H4 (cell line): ENCODE results near the gene DDX23. TPM values are rescaled to one million over a fixed set of nuclear protein-coding genes. Genes with fewer than 3 reads are reported as not detected.

Experiments
- DNase-seq: peaks from one replicate; pipeline ENCODE4 v3.0.0-alpha.2; 2015; ENCODE audit warnings: low spot score
- total RNA-seq: library from RNA; depleted of rRNA; stranded (reverse); fragments of >200 nt; shearing (Covaris generic); gene quantifications from 2 replicates; pipeline ENCODE4 v1.2.3, GENCODE V29; 2014

DDX23 gene
- total RNA-seq, 1 experiment from 2014 or later: 75.0 TPM

- no peak for DNase-seq
Measured at GRCh38 chr12:48796976-48797375, 55.0 kb downstream of the DDX23 start.

DNA sequence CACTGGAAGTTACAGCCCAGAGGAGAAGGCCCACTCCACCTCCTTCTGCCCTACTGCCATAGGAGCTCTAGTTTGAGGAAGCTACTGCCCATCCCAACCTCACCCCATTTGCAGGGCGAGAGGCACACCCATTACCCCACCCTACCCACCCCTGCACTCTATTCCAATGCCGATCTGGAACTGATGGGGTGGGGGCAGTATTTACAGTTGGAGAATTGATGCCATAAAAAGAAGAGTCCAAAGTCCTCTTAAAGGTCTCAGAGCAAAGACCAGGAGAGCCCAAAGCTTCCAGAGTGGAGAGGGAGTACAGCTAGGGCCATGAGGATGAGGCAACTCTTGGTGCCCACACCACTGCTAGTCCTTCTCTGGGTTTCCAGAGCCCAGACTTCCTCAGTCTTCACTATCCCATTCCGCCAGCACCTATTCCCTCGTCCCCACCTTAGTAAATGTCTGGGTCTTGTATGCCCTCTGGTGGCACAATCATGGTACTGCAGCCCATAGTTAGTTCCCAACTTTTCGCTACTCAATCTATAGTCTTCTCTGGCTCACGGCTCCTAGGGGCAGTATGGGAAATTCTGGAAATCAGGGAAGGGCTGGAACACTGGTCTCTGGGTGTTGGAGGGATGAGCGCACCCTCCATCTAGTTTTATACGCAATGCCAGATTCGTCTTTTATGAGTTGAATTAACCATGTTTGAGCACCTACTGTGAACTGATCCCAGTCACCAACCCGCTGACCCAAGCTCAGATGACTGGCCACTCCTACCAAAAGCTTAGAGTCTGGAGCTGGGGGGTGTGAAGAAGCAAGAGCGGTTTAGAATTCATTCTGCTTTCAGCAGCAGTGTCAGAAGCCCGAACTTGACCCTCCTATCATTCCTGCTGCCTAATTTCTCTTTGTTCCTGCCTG is 56.2 kb downstream of the DDX23 start:
- DNase-seq: peak; percentile 72

GRCh38 chr12:48794870-48795269 is 57.1 kb downstream of the DDX23 start:
- DNase-seq: peak; percentile 43

DNA sequence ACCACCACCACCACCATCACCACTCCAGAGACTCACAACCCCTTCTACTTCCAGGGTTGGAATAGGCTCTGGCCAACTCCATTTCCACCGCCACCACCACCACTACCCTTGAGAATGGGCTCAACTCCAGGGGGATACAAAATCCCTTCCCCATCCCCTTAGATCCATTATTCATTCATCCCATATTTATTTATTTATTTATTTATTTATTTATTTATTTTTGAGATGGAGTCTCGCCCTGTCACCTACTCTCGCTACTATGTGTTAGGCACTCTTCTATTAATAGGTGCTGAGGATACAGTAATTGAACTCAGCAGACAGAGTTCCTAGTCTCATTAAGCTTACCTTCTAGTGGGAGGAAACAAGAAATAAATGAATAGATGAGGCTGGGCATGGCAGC is 58.3 kb downstream of the DDX23 start:
- no peak for DNase-seq

GRCh38 chr12:48789858-48790326 is 62.1 kb downstream of the DDX23 start:
- DNase-seq: no peak

- peak; percentile 38 for DNase-seq
Measured at GRCh38 chr12:48788854-48789775, 62.8 kb downstream of the DDX23 start, which contains the start of gene ADCY6. TSS of gene ADCY6 (minus strand) at chr12:48789089. CDS start at chr12:48783434, 5,655 bp downstream.

DNA sequence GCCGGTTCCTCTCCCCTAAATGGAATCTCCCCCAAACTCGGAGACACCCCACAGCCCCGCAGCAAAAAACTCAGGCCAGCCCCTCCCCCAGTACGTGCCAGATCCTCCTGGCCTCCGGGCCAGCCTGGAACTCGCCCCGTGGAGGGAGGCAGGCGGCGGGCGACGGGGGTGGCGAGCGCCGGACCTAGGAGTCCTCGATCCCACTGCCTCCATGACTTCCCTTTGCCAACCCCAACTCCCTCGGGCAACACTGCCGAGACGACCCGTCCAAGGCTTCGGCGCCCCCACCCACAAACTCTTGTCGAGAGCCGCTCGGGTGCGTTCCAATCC is 63.5 kb downstream of the DDX23 start:
- DNase-seq: no peak

DNA sequence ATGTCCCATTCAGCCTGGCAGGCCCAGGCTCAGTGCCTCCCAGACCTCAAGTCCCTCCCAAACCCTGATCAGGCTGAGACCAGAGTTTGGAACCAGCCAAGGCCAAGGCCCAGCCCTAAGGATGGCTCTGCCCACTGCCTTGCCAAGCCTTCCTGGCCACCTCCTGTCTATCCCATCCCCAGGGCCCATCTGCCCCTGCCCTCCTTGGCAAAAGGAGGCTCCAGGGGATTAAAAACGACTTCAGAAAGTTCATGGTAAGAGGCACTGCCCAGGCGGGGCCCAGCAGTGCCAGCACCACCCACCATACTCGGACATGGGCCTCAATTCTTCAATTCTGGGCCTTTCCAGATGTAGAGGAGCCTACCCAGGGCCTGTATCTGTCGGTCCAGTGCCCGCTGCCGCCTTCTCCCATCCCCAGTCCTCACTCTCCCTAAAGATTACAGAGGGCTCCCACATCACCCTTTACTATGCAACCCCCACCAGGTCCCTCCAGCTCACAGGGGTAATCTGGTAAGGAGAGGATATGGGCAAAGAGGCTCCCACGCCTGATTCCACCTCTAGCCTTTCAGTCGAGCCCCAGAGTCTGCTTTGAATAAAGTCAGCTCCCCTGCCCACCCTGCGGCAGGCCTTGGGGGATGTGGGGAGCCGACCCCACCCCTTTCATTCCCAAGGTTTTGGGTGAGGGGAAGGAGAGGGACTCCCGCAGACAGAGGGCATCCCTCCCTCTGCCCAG is 64.0 kb downstream of the DDX23 start:
- DNase-seq: no peak

DNA sequence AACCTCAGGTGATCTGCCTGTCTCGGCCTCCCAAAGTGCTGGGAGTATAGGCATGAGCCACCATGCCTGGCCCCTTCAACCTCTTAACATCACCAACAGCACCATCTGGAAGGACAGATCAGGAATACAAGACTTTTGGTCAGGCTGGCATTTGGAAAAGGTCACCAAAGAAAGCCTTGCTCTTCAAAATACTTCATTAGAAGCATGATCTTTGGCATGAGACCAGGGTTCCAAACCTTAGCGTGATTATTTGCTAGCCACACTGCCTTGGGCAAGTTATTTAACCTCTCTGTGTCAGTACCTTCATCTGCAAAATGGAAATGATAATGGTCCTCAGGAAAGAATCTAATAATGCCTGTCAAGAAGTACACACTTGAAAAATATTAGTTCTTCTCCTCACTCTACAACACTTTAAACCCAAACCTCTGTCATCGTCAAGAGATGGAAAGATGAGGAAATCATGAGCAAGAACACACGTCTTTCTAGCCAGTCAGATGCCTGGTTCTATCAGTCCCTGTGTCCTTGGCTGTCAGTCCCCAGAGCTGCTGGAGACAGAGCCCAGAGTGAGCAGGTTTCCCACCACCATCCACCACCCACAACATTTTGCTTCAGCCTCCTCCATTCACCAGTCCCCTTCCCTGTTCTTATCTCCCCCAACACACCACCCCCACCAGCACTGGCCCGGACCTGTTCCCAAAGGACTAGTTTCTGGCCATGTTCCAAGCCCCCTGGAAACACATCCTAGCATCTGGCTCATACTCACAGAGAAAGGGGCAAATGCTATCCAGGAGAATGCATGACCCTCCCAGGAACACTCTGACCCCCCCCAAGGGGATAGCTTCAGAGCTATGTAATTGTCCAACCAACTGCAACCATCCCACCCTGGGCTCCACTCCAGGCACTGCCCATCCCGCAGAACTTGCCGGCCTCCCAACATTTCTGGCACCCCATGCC is 65.1 kb downstream of the DDX23 start:
- no peak for DNase-seq

- DNase-seq: no peak
Measured at GRCh38 chr12:48783432-48783831, 68.5 kb downstream of the DDX23 start.

DNA sequence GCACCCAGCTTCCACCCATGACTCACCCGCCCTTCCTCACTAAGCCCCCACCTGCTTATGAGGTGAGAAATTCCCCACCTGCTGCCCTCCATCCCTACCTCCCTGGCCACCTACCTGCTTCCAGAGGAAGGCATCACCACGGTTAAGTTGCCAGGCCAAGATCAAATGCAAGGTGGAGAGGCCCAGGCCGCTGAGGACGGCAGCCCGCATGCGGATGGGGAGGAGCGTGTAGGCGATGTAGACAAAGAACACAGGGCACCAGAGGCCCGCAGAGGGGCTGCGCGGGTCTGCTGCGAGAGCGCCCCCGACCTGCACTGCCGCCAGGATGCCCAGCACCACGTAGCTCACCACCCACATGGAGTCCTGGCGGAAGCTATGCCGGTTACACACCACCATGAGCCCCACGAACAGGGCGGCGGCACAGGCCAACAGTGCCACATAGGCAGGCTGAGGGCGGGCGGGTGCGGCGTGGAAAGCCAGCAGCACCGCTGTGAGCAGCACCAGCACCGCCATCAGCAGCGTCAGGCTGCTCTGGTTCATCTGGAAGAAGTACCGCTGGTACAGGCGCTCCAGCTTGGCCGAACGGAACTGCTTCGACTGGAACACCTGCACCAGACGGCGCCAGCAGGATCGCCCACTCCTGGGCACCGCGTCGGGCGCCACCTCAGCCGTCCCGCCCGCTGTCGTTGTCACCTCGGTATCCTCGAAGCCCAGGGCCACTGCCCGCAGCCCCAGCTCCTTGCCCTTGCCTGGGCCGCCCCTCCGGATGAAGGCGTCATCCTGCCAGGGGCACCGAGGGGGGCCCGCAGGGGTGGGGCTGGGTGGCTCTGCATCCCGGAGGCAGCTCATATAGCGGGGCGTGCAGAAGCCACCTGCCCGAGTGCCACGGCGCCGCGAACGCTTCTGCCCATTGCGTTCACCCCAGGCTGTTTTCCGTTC is 69.2 kb downstream of the DDX23 start:
- no peak for DNase-seq

DNA sequence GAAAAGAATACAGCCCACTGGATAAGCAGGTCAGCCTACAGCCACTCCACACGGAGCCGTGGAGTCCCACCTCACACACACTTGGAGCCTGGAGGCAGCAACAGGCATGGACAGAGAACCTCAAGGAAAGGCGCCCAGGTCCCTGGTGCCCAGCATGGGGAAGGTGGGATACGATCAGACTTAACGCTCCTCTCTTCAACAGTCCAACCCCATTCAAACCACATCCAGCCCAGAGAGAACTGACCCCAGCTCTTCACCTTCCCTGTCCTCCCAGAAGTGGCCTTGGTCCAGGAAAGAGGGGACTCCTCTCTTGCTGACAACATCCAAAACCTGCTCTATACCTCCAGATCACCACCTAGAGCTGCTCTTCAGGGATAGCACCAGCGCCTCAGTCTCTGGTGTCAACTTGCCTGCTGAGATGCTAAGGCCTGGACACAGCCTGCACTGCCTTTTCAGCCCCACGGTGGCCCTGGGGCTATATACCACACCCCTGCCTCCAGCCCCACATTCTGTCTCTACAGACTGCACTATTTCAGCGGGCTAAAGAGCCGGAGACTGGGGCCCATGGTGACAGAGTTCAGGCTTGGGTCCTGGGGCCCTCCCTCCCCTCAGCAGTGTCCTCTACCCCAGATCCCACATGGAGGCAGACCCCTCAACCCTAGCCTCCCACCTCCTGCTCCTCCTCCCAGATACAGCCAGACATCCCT is 70.1 kb downstream of the DDX23 start:
- no peak for DNase-seq

- no peak for DNase-seq
Measured at GRCh38 chr12:48780381-48781025, 71.5 kb downstream of the DDX23 start.

- DNase-seq: no peak
Measured at GRCh38 chr12:48779869-48780268, 72.1 kb downstream of the DDX23 start.
